ENCODE measurements around the gene ARSA. TPM values are rescaled to one million over a fixed set of nuclear protein-coding genes. Genes with fewer than 3 reads are reported as not detected.
A peak's percentile ranks its signal among the peaks of the same experiment; 100 is the strongest.

Gene ARSA
- total RNA-seq, 1 donor from 2014 or later: 4.5 TPM

DNA sequence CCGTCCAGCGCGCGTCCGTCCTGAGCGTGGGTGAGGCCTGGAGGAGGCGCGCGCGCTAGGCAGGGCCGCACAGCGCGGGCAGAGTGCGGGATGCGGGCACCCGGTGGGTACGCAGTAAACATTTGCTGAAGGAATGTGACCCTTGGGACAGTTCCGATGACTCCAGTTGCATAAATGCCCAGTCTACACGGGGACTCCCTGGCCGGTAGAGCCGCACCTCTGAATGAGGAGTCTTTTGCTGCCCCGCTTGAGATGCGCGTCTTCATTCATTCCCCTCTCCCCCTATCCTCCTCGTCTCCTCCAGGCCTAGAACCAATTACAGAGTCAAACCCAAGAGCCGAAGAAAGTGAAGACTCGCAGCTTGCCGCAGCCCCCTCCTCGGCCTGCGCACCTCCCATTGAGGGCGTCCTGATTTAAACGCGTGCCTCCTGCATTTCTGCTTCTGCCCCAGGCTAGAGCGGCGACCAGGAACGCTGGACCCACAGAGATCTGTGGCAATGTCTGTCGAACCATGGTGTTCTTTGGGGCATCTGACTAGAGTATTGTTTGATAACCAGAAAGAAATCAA is 44.6 kb downstream of the ARSA start:
- DNase-seq (ENCODE audit: low spot score in 2 of 2): peak in 1 of 2 donors; percentile 37

DNA sequence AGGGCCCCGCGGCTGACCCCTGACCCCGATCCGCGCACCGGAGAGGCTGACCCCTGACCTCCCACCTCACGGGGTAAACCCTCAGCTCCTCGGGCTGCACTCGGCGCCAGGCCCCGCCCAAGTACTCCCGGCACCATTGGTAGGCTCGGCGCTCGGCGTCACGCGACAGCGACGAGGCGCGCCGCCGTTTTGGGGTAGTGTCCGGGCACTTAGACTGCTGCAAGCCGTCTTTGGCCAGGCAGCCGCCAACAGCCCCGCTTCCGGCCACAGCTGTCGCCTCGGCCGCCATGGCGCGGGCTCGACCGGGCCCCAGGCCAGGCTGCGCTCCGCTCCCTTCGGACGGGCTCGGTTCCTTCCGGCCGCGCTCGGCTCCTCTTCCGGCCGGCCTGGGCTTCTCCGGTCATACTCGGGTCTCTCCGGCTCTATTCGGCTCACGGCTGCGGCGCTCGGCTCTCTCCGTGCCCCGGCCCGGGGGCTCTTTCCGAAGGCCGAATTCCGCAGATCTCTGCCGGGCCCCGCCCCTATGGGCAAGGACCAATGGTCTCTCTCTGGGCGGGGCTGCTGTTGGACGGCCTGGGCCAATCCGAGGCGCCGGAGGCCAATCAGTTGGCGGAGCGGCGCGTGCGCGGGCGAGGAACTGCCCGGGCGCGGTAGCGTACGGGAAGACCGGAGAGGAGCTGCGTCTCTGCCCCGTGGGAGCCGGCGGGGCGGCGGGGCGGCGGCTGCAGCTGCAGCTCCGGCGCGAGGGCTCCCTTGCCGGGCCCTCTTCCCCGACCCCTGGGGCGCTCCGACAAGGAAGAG is 45.3 kb downstream of the ARSA start, which contains the start of gene CHKB:
Gene CHKB (minus strand): TSS at position 357 of the 801 bp plus-strand sequence. CDS start 68 bp downstream, at position 289.
- FAIRE-seq (peak; percentile 91), DNase-seq (ENCODE audit: low spot score in 2 of 2) (peak; percentile 100)

More for the DNA sequence above, 44.6 kb downstream of the ARSA start:
- no peak for FAIRE-seq

DNA sequence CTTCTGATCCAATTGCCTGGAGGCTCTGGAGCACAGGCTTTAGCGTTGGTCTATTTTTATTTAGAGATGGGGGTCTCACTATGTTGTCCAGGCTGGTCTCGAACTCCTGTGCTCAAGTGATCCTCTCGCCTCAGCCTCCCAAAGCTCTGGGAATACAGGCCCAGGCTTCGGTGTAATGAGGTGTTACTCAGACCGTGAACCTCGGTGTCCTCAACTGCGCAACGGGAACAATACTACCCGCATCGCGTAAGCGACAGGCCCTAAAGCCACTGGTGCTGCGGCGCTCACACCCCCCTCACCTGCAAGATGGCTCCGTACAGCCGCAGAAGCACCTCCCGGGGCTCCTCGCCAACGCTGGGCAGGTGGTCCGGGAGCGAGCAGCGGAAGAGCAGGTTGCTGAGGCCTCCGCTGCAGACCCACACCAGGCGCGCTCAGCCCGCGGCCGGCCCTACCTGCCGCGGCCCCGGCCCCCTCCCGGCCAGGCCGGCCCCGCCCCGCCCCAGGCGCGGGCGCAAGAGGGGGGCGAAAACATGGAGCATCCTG is 45.9 kb downstream of the ARSA start:
- FAIRE-seq: no peak
- no peak for DNase-seq (ENCODE audit: low spot score in 2 of 2)

DNA sequence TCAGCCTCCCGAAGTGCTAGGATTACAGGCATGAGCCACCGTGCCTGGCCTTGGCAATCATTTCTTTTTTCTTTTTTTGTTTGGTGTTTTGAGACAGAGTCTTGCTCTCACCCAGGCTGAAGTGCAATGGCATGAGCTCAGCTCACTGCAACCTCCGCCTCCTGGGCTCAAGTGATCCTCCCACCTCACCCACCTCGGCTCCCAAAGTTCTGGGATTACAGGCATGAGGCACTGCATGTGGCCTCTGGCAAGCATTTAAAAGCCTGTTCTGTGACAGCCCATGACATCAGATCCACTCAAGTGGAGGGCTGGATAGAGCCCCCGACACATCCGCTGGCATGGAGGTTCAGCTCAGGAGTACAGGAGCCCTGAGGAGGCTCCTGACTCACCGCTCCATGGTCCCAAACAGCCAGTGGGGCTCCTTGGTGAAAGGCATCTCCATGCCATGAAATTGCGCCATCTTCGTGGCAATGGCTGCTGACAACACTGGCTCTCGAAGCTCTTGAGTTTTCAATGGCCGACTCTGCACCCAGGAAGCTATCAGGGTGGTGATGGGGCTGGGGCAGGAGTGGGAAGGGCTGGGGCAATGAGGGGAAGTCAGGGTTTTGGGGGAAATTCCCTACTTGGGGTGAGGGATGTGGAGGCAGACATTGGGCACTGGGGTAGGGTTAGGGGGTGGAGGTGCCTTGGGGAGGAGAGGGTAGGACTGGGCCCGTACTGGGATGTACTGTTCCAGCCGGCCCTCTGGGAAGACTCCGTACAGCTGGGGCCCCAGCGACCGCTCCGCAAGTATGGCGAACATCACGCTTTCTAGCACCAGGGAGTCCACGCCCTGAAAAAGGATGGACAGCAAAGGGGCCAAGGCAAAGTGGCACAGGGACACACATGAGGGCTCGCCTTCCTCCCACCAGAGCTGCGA is 46.7 kb downstream of the ARSA start:
- FAIRE-seq (no peak), DNase-seq (ENCODE audit: low spot score in 2 of 2) (no peak)

DNA sequence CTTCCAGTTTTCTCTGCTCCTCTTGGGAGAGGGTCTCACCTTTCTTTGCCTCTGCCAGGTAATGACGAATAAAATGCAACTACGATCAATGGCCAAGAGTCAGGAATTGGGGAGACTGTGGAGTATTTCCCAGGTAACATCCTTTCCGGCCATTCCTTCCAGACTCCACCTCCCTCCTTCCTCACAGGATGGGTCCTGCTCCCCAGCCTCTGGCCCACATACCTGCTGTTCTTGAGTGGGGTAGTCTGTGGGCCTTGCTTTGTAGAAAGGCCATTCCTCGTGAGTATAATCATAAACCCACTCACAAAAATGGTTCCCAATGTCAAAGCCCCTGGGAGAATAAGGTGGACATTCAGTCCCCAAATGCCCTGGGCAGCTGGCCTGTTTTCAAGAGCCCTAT is 48.2 kb downstream of the ARSA start:
- DNase-seq (ENCODE audit: low spot score in 2 of 2) (no peak), FAIRE-seq (no peak)

DNA sequence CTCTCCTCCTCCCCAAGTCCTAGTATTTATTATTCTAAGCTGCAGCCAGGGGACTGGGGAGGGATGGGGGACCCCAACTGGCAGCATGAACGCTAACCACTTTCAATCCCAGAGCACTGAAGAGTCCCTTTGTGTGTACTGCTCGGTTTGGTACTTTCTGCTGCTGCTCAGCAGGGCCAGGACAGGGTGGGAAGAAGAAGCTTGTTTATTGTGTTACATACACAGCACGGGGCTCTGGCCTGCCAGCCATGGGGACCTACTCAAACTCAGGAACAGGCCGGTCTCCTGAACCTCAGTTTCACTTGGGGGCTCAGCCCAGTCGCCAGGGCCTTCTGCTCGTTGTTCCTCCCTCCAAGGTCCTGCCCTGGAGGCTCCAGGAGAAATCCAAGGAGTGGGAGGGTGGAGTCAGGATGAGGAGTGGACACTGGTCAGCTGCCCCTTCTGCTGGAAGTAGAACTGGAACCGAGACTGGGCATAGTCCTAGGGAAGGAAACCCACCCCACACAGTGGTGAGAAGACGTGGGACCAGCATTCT is 49.1 kb downstream of the ARSA start:
- DNase-seq (ENCODE audit: low spot score in 2 of 2): peak in 1 of 2 donors; percentile 51
- FAIRE-seq: no peak

DNA sequence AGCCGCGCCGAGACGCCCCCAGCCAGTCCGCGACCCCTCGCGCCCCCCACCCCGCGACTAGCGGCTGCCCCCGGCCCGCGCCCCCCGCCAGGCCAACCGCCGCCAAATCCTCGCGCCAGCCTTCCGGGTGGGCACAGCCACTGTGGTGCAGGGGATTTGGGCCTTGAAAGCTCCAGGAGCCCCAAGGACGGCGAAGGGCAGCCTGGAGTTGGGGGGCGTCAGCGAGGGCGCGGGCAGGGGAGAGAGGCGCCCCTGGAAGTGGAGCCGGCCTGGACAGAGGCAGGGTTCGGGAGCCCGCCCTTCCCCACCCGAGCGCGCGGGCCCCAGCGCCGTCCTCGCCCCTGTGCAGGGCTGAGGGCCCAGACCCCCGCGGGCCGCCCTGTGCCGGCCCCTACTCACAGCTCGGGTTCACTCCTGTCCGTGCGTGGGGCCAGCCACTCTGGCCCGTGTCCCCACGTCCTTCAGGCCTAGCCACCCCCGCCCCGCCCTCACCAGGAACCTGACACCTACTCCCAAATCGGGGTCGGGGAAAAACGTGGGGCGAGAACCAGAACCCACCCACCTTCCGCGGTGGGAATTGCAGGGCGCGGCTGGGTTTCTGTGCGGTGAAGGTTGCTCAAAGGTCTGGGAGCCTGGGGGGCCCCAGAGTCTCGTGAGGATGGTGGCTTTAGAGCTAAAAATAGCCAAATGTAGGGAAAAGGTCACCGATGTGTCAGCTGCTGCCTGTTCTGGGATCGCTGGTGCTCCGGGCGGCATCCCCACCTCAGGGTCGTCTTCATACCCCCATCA is 49.8 kb downstream of the ARSA start, which contains the start of gene CPT1B:
Gene CPT1B (minus strand): TSS at position 441 of the 789 bp plus-strand sequence. CDS start 512 bp downstream, outside the sequence.
- no peak for FAIRE-seq
- DNase-seq (ENCODE audit: low spot score in 2 of 2): peak in 1 of 2 donors; percentile 46

DNA sequence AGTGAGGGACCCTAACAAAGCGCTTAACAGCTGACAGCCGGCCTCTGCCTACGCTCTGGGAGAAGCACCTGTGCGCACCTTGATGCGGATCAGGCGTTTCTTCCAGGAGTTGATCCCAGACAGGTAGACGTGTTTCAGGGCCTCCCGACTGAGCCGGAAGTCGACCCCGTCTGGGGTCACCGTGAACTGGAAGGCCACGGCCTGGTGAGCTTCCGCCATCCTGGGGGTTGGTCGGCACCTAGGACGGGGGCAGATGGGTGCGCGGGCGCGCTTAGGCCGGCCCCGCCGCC is 50.3 kb downstream of the ARSA start:
- FAIRE-seq (no peak), DNase-seq (ENCODE audit: low spot score in 2 of 2) (no peak)

DNA sequence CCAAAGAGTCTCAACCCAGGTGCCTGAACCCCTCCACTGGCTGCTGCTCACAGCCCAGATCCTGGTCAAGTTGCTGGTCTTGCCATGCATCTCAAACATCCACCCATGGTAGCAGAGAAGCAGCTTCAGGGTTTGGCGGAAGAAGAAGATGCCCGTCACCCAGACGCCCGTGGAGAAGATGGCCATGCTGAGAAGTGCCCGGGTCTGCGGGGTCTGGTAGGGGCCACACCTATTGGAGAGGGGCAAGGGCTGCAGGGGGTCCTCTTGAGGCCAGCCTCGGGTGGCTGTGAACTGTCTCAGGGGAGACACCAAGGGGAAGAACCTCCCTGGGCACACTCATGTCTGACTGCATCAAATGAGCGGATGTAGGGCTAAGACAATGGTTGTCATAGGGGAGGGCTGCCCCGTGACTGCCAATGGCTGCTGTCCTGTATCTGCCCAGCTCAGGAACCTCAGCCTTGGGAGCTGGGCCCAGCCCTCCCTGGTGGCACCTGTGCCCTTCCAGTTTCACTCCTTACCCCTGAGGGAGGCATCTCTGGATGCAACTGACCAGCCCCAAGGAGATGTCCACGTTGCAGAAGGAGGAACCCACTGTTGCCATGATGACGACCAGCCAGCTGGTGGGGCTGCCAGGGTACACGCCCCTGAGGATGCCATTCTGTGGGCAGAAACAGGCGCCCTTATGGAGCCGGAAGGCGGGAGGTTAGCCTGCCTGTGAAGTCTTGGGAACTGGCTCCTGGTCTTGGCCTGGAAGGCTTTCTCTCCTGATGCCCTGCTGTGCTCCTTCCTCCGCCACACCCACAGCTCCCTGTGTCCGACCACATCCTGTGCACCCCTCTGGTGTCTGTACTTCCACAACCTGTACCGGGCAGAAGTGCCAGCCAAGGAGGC is 50.9 kb downstream of the ARSA start:
- FAIRE-seq (no peak), DNase-seq (ENCODE audit: low spot score in 2 of 2) (peak in 1 of 2 donors; percentile 35)

DNA sequence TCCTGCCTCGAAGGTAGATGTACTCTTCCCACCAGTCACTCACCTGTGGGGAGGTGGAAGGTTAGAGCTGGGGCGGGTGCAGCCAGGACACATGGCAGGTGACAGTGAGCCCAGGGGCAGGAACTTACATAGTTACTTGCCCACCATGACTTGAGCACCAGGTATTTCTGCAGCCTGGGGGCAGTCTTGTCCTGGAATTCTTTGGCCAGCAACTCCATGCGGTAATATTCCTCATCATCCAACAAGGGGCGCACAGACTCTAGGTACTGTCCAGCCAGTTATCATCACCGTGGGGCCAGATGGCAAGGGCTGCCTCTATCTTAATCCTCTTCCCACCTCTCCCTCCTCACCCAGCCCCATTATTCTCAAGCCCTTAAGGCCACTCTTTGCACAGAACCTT is 51.9 kb downstream of the ARSA start:
- FAIRE-seq: no peak
- no peak for DNase-seq (ENCODE audit: low spot score in 2 of 2)

DNA sequence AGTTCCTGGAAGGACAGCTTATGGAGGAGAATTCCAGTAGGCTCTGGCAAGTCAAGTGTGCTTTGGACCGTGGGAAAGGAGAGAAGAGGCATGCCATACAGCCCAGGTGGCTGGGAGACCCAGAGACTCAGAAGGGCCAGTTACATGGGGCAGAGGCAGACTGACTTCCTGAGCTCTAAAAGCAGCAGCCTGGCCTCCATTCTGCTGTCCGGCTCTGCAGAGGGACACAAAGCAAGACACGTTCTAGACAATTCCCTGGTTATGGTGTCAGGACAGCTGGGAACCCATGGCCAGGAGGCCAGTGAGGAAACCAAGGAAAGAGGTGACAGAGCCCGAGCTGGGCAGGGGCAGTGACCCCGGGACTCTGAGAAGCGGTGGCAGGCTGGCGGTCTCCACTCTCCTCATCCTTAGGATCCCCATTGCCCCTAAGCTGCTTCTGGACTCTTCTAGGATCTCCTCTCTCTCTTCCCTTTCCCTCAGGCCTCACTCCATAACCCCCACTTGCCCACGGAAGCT is 52.5 kb downstream of the ARSA start:
- FAIRE-seq (no peak), DNase-seq (ENCODE audit: low spot score in 2 of 2) (peak in 1 of 2 donors; percentile 26)

Small RNA genes lying within 50 kb of the gene (small RNA-seq; reads per million reads assigned to genes)
- gene RF00019: not detected

Other genes with a start within 250 kb of the ARSA start
- gene SBF1, start 153.1 kb downstream of the ARSA start, total RNA-seq: 89.3 TPM
- gene ADM2, start 146.6 kb downstream of the ARSA start, total RNA-seq: not detected
- not detected for gene MIOX, start 141.3 kb downstream of the ARSA start, total RNA-seq
- gene LMF2, start 120.5 kb downstream of the ARSA start, total RNA-seq: 11.8 TPM
- 42.4 TPM for gene NCAPH2, start 119.9 kb downstream of the ARSA start, total RNA-seq
- gene SCO2, start 102.6 kb downstream of the ARSA start, total RNA-seq: 0.82 TPM
- 1.6 TPM for gene TYMP, start 98.1 kb downstream of the ARSA start, total RNA-seq
- gene KLHDC7B, start 82.3 kb downstream of the ARSA start, total RNA-seq: not detected
- not detected for gene SYCE3, start 65.2 kb downstream of the ARSA start, total RNA-seq
- 5.7 TPM for gene CPT1B, start 49.7 kb downstream of the ARSA start, total RNA-seq
- gene CHKB, start 45.3 kb downstream of the ARSA start, total RNA-seq: 28.1 TPM
- 60.3 TPM for gene MAPK8IP2, start 27.4 kb downstream of the ARSA start, total RNA-seq
- gene SHANK3, start 44.7 kb upstream of the ARSA start, total RNA-seq: 4.1 TPM
- gene ACR, start 110.1 kb upstream of the ARSA start, total RNA-seq: not detected
- gene RABL2B, start 155.5 kb upstream of the ARSA start, total RNA-seq: 14.7 TPM